Ascending aorta (tissue), 2 donors: ENCODE results near the gene PDLIM7. TPM values are rescaled to one million over a fixed set of nuclear protein-coding genes. Genes with fewer than 3 reads are reported as not detected.

Experiments used
- DNase-seq, 2 donors: peaks; one replicate each; pipeline ENCODE4 v3.0.0-alpha.2; 2019; ENCODE audit warnings: low spot score in 2 of 2
- H3K27ac ChIP-seq, 2 donors: fragments of 200-600 bp; sonication (generic); one replicate each; pipeline ENCODE4 v1.5.1; 2016 to 2017; ENCODE audit warnings: mild to moderate bottlenecking in 1 of 2
- H3K27me3 ChIP-seq: fragments of 200-600 bp; sonication (generic); one replicate; pipeline ENCODE4 v1.5.1; 2017
- H3K36me3 ChIP-seq, 2 donors: fragments of 200-600 bp; sonication (generic); one replicate each; pipeline ENCODE4 v1.5.1; 2016
- H3K4me1 ChIP-seq, 2 donors: fragments of 200-600 bp; sonication (generic); one replicate each; pipeline ENCODE4 v1.5.1; 2016 to 2017; ENCODE audit warnings: mild to moderate bottlenecking in 1 of 2
- H3K4me3 ChIP-seq, 2 donors: fragments of 200-600 bp; sonication (generic); one replicate each; pipeline ENCODE4 v1.5.1; 2016 to 2017; ENCODE audit warnings: mild to moderate bottlenecking in 1 of 2
- H3K9me3 ChIP-seq, 2 donors: fragments of 200-600 bp; sonication (generic); one replicate each; pipeline ENCODE4 v1.5.1; 2016
- intact Hi-C: fragments of 100-400 bp; cut with DNase I; formaldehyde crosslinking; loops from one replicate; pipeline ENCODE4 v1.15.1; 2023
- total RNA-seq: library from RNA; depleted of rRNA; stranded (reverse); fragments of >200 nt; gene quantifications from one replicate; pipeline ENCODE4 v1.1.0, GENCODE V29; 2016
- TF ChIP-seq, protein P1 (sequence below), 3 experiments: fragments of 200-600 bp in 2 of 3; fragments of 450-650 bp in 1 of 3; sonication (generic) in 2 of 3; IDR thresholded peaks; one replicate each; pipeline ENCODE4 v1.5.1; 2016 to 2019; ENCODE audit warnings: antibody characterized with exemption in 3 of 3, mild to moderate bottlenecking in 1 of 3, moderate library complexity in 1 of 3

PDLIM7 gene
- total RNA-seq, 1 donor from 2014 or later, result 1,082 TPM

GRCh38 chr5:177507596-177508220 is 10.3 kb upstream of the PDLIM7 start:
- H3K9me3 ChIP-seq, result no peaks in the 10 kb centered on the region
- DNase-seq, result no peak
- peaks cover 22 to 24% of the 10 kb centered on the region in 2 donors for H3K36me3 ChIP-seq
- peak overlapping the region in 1 of 2 donors; percentile 57 for H3K4me3 ChIP-seq
- H3K27ac ChIP-seq, result no peak overlapping the region
- TF ChIP-seq, protein P1, sequence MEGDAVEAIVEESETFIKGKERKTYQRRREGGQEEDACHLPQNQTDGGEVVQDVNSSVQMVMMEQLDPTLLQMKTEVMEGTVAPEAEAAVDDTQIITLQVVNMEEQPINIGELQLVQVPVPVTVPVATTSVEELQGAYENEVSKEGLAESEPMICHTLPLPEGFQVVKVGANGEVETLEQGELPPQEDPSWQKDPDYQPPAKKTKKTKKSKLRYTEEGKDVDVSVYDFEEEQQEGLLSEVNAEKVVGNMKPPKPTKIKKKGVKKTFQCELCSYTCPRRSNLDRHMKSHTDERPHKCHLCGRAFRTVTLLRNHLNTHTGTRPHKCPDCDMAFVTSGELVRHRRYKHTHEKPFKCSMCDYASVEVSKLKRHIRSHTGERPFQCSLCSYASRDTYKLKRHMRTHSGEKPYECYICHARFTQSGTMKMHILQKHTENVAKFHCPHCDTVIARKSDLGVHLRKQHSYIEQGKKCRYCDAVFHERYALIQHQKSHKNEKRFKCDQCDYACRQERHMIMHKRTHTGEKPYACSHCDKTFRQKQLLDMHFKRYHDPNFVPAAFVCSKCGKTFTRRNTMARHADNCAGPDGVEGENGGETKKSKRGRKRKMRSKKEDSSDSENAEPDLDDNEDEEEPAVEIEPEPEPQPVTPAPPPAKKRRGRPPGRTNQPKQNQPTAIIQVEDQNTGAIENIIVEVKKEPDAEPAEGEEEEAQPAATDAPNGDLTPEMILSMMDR (IDR thresholded peaks at IDR 0.05), result no peak
- H3K4me1 ChIP-seq, result no peaks in the 10 kb centered on the region
- no peaks in the 10 kb centered on the region for H3K27me3 ChIP-seq
- intact Hi-C loops, result no loop called here

- DNase-seq, result no peak
- H3K4me1 ChIP-seq, result no peaks in the 10 kb centered on the region
- no peak overlapping the region for H3K27ac ChIP-seq
- TF ChIP-seq, protein P1 (IDR thresholded peaks at IDR 0.05), result no peak
- no peak overlapping the region for H3K4me3 ChIP-seq
- H3K27me3 ChIP-seq, result no peaks in the 10 kb centered on the region
- H3K36me3 ChIP-seq, result peaks cover 16 to 19% of the 10 kb centered on the region in 2 donors
- intact Hi-C loops, result no loop called here
- no peaks in the 10 kb centered on the region for H3K9me3 ChIP-seq
Observed at GRCh38 chr5:177507165-177507564, 9.8 kb upstream of the PDLIM7 start.

DNA sequence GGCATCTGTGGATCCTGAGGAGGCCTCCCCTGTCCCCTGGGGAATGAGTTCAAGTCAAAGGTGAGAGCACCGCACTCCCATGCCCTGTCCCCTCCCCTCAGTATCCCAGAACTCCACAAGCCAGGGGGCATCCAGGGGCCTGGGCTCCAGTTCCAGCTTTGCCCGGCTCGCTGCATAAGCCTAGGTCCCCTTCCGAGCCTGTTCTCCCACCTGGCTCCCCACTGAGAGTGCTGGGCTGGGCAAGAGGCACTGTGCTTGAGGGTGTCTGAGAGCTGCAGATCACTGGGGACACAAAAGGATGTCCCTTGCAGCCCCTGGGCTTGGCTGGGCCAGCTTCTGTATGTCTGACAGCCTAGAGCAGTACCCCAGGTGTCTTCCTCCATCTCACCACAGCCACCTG is 7.7 kb upstream of the PDLIM7 start:
- TF ChIP-seq, protein P1 (IDR thresholded peaks at IDR 0.05), result no peak
- Histone ChIP-seq H3K4me3 (no peak overlapping the region), H3K9me3 (no peaks in the 10 kb centered on the region), H3K4me1 (no peaks in the 10 kb centered on the region), H3K36me3 (peaks cover 0 to 3% of the 10 kb centered on the region in 2 donors), H3K27ac (no peak overlapping the region), H3K27me3 (no peaks in the 10 kb centered on the region)
- no peak for DNase-seq
- intact Hi-C loops, result no loop called here

GRCh38 chr5:177504086-177505056 is 7.0 kb upstream of the PDLIM7 start:
- Histone ChIP-seq H3K4me1 (no peaks in the 10 kb centered on the region), H3K4me3 (no peak overlapping the region), H3K9me3 (no peaks in the 10 kb centered on the region), H3K36me3 (peaks cover 0 to 3% of the 10 kb centered on the region in 2 donors), H3K27me3 (no peaks in the 10 kb centered on the region), H3K27ac (no peak overlapping the region)
- TF ChIP-seq, protein P1 (IDR thresholded peaks at IDR 0.05), result no peak
- DNase-seq, result no peak
- intact Hi-C loops, result no loop called here

GRCh38 chr5:177503351-177504085 is 6.1 kb upstream of the PDLIM7 start:
- H3K36me3 ChIP-seq, result peaks cover 0 to 3% of the 10 kb centered on the region in 2 donors
- H3K27ac ChIP-seq, result no peak overlapping the region
- no peak overlapping the region for H3K4me3 ChIP-seq
- intact Hi-C loops, result no loop called here
- no peaks in the 10 kb centered on the region for H3K9me3 ChIP-seq
- H3K4me1 ChIP-seq, result no peaks in the 10 kb centered on the region
- TF ChIP-seq, protein P1 (IDR thresholded peaks at IDR 0.05), result no peak
- no peaks in the 10 kb centered on the region for H3K27me3 ChIP-seq
- no peak for DNase-seq
